ENCODE measurements around the gene OR8K5. TPM values are rescaled to one million over a fixed set of nuclear protein-coding genes. Genes with fewer than 3 reads are reported as not detected.

OR8K5 gene, protein sequence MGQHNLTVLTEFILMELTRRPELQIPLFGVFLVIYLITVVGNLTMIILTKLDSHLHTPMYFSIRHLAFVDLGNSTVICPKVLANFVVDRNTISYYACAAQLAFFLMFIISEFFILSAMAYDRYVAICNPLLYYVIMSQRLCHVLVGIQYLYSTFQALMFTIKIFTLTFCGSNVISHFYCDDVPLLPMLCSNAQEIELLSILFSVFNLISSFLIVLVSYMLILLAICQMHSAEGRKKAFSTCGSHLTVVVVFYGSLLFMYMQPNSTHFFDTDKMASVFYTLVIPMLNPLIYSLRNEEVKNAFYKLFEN
- total RNA-seq (2022; extraction: Qiagen RNA extraction; ENCODE audit: low read depth), result not detected in 5 replicates

DNA sequence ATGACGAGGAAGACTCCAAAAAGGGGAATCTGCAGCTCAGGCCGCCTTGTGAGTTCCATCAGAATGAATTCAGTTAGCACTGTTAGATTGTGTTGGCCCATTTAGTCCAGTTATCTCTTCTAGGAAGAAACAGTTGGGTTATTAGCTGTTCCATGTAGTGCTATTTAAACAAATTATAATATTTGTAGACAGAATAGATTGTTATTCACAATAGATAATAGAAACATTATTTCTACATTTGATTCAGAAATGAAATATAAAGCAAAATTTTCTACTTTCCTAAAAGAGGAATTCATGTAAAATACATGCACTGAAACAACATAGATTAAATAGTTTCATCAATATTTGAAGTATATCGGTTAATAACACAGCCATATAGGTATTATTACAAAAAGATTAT lies at the start of gene OR8K5:
TSS of gene OR8K5 (minus strand) at position 101 of the 400 bp plus-strand sequence. CDS start at position 101, 0 bp downstream.

DNA sequence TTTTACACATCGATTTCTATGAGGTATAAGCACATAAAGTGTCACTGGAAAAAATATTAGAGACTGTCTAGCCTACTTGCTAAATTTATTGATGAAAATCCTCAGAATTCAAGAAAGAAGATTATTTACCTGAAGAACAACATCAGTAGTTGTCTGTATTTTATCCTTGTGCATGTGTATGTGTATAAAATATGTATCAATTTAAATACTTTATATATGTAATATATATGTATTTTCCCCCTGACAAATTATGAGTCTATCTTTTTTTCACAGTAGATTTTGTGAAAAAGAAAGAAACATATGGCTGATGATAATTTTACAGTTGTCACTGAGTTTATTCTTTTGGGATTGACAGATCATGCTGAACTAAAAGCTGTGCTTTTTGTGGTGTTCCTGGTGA lies 16.2 kb upstream of the OR8K5 start, which contains the start of gene OR5J2:
TSS of gene OR5J2 (plus strand) at position 301 of the 400 bp plus-strand sequence. CDS start at position 301, 0 bp downstream.

DNA sequence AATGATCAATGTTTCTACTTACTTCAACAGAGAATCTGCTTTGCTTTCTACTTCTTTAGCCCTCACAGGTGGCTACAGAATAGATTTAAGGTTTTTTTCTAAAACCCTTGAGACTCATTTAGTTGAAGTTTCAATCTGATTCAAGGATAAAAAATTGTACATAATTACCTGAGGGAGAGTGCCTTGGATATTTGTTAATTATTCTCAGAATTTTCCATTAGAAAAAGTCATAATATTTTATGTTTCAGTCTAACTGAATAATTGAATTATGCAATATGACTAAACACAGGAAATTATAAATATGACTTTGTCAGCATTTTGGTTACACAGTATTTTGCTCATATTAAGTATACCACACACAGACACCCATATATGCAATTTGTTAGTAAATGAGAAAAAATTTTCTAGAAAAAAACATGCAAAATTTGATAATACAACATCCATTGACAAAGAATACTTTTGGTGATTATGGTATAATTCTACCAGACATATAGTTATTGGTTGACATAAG lies 19.9 kb downstream of the OR8K5 start, which contains the start of gene OR8J3:
TSS of gene OR8J3 (minus strand) at position 51 of the 511 bp plus-strand sequence. CDS start 2,483 bp downstream, outside the sequence.

DNA sequence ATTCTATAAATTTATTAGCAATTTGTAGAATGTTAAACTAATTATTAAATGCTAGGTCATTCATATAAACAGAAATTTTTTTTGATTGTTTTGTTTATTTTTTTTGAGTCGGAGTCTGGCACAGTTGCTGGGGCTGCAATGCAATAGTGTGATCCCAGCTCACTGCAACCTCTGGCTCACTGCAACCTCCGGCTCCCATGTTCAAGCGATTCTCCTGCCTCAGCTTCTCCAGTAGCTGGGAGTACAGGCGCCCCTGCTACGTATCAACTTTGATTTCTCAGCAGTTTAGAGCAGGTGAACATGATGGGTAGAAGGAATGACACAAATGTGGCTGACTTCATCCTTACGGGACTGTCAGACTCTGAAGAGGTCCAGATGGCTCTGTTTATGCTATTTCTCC lies 38.0 kb downstream of the OR8K5 start, which contains the start of gene OR8H3:
TSS of gene OR8H3 (plus strand) at position 301 of the 400 bp plus-strand sequence. CDS start at position 301, 0 bp downstream.

Other genes starting within 250 kb of the OR8K5 start
- gene OR5W2, start 245.7 kb downstream of the OR8K5 start, total RNA-seq (2022; extraction: Qiagen RNA extraction; ENCODE audit: low read depth), result not detected in 5 replicates
- gene OR5I1, start 223.9 kb downstream of the OR8K5 start, total RNA-seq (2022; extraction: Qiagen RNA extraction; ENCODE audit: low read depth), result not detected in 5 replicates
- not detected in 5 replicates for gene OR10AG1, start 190.4 kb downstream of the OR8K5 start, total RNA-seq (2022; extraction: Qiagen RNA extraction; ENCODE audit: low read depth)
- not detected in 5 replicates for gene OR5F1, start 165.7 kb downstream of the OR8K5 start, total RNA-seq (2022; extraction: Qiagen RNA extraction; ENCODE audit: low read depth)
- not detected in 5 replicates for gene OR5AS1, start 132.7 kb downstream of the OR8K5 start, total RNA-seq (2022; extraction: Qiagen RNA extraction; ENCODE audit: low read depth)
- gene OR8I2, start 67.0 kb downstream of the OR8K5 start, total RNA-seq (2022; extraction: Qiagen RNA extraction; ENCODE audit: low read depth), result not detected in 5 replicates
- gene OR8H2, start 56.6 kb downstream of the OR8K5 start, total RNA-seq (2022; extraction: Qiagen RNA extraction; ENCODE audit: low read depth), result not detected in 5 replicates
- not detected in 5 replicates for gene OR8H3, start 37.9 kb downstream of the OR8K5 start, total RNA-seq (2022; extraction: Qiagen RNA extraction; ENCODE audit: low read depth)
- not detected in 5 replicates for gene OR8J3, start 20.1 kb downstream of the OR8K5 start, total RNA-seq (2022; extraction: Qiagen RNA extraction; ENCODE audit: low read depth)
- gene OR5J2, start 16.3 kb upstream of the OR8K5 start, total RNA-seq (2022; extraction: Qiagen RNA extraction; ENCODE audit: low read depth), result not detected in 5 replicates
- gene OR5T2, start 73.9 kb upstream of the OR8K5 start, total RNA-seq (2022; extraction: Qiagen RNA extraction; ENCODE audit: low read depth), result not detected in 5 replicates
- not detected in 5 replicates for gene OR5T3, start 91.9 kb upstream of the OR8K5 start, total RNA-seq (2022; extraction: Qiagen RNA extraction; ENCODE audit: low read depth)
- gene OR5T1, start 113.8 kb upstream of the OR8K5 start, total RNA-seq (2022; extraction: Qiagen RNA extraction; ENCODE audit: low read depth), result not detected in 5 replicates
- gene OR8H1, start 131.9 kb upstream of the OR8K5 start, total RNA-seq (2022; extraction: Qiagen RNA extraction; ENCODE audit: low read depth), result not detected in 5 replicates
- not detected in 5 replicates for gene OR8K3, start 154.8 kb upstream of the OR8K5 start, total RNA-seq (2022; extraction: Qiagen RNA extraction; ENCODE audit: low read depth)
- gene OR8K1, start 185.7 kb upstream of the OR8K5 start, total RNA-seq (2022; extraction: Qiagen RNA extraction; ENCODE audit: low read depth), result not detected in 5 replicates
- not detected in 5 replicates for gene OR8J1, start 194.0 kb upstream of the OR8K5 start, total RNA-seq (2022; extraction: Qiagen RNA extraction; ENCODE audit: low read depth)
- gene OR8U1, start 215.3 kb upstream of the OR8K5 start, total RNA-seq (2022; extraction: Qiagen RNA extraction; ENCODE audit: low read depth), result not detected in 5 replicates

Measured in A549 treated with GW870086 at 1 μM for 4 hours (cell line).